Spleen (tissue), 7 donors: Measurements from ENCODE around the gene DOCK1.

Experiments
- POLR2A ChIP-seq, 3 donors: fragments of 450-650 bp; IDR thresholded peaks; one replicate each; pipeline ENCODE4 v1.5.1; 2017; ENCODE audit warnings: antibody characterized with exemption in 3 of 3, mild to moderate bottlenecking in 1 of 3
- POLR2AphosphoS5 ChIP-seq, 3 donors: sonication (generic); formaldehyde crosslinking; IDR thresholded peaks; one replicate each; pipeline ENCODE4 v1.5.1; 2017; ENCODE audit warnings: antibody characterized with exemption in 3 of 3
- TF ChIP-seq, protein P1 (sequence below), 11 experiments: fragments of 200-600 bp in 7 of 11; fragments of 450-650 bp in 4 of 11; sonication (generic) in 4 of 11; IDR thresholded peaks in 8 of 11; conservative IDR thresholded peaks in 3 of 11; 1 replicate in 7 of 11; 2 replicates in 4 of 11; pipeline versions ENCODE4 v1.4.0 to v1.8.0; 2016 to 2021; ENCODE audit warnings: antibody characterized with exemption in 11 of 11, inconsistent platforms in 4 of 11, mild to moderate bottlenecking in 1 of 11
- donor health status: DM: no; HTN: no; CAD: no; lungs with moderate emphysema.
- donor health status: DM: no; HTN: no; CAD: no.
- donor health status: DM: no; HTN: no; CAD: no.

DNA sequence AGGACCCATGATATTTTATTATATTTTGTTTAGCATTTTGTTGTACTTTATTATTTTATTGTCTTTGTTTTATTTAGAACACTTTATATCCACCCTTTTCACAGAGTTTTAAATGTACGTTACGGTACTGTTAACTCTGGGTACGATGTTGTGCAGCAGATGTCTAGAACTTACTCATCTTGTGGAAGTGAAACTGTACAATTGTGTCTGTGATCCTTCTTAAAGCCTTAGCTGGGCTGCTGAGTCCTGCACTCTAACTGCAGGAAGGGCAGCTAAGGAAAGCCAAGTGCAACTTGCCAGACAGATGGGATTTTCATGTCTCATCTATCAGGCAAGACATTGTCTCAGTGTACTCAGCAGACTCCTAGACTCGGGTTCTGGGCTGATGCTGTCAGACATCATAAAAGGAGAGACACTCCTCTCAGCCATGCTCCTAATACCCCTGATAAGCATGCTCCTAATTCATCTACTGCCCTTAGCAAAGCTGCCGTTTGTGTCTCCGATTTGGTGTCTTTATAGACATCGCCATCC is 305.8 kb downstream of the DOCK1 start:
- TF ChIP-seq, protein P1, sequence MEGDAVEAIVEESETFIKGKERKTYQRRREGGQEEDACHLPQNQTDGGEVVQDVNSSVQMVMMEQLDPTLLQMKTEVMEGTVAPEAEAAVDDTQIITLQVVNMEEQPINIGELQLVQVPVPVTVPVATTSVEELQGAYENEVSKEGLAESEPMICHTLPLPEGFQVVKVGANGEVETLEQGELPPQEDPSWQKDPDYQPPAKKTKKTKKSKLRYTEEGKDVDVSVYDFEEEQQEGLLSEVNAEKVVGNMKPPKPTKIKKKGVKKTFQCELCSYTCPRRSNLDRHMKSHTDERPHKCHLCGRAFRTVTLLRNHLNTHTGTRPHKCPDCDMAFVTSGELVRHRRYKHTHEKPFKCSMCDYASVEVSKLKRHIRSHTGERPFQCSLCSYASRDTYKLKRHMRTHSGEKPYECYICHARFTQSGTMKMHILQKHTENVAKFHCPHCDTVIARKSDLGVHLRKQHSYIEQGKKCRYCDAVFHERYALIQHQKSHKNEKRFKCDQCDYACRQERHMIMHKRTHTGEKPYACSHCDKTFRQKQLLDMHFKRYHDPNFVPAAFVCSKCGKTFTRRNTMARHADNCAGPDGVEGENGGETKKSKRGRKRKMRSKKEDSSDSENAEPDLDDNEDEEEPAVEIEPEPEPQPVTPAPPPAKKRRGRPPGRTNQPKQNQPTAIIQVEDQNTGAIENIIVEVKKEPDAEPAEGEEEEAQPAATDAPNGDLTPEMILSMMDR (IDR thresholded peaks at IDR 0.05 in 8 of 11, conservative IDR thresholded peaks at IDR 0.05 in 3 of 11) = no peak
- TF ChIP-seq POLR2A (IDR thresholded peaks at IDR 0.05) = no peak
- no peak for TF ChIP-seq POLR2AphosphoS5 (IDR thresholded peaks at IDR 0.05)
